ENCODE data around the gene ATAD1.

Gene ATAD1

DNA sequence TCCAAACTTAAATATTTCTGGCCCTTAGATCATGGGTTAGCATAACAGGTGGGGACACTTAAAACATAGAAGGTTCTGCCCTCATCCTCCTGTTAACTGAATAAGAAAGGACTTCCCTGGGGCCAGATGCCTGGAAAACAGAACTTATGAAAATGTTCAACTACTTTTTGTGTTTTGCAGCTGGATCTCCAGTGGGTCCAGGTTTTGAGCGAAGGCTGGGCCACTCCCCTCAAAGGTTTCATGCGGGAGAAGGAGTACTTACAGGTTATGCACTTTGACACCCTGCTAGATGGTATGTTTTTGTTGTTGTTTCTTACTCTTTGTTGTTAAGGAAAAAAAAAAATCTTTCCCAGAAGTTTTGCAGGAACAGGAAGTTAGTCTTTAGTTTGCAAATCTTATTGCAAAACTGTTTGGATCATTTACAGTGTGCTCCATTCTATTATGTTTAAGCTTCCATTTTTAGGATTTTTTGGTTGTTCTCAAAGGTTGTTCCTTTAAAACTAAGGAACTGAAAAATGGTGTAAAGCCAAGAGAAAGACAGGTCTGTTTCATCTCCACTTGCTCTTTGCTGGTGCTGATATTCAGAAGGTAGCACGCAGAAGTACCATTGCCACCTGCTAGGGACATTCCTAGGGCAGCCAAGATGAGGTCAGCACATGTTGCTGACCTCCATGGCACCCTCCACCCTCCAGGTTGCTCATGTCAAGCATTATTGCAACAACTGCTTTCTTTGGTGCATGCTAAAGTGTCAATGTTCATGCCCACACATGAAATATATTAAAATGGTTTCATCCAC, 102.3 kb downstream of the ATAD1 start:
- no peak for DNase-seq (ENCODE audit: low spot score)

DNA sequence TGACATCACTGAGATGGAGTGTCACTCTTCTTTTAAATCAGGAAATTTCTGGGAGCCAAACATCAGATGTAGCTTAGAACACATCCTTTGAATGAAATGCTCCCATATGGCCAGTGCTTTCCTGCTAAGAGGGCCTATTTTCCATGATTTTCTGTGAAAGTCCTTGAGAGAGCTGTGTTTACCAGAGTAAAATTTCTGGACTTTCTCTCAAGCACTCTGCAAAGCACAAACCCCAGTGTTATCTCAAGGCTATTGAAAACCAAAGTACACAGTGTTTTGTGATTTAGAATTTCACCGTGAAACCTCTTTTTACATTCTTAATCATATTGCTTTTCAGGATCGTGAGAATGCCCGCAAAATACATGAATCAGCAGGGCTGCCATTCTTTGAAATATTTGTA, 104.3 kb downstream of the ATAD1 start:
- no peak for DNase-seq (ENCODE audit: low spot score)

DNA sequence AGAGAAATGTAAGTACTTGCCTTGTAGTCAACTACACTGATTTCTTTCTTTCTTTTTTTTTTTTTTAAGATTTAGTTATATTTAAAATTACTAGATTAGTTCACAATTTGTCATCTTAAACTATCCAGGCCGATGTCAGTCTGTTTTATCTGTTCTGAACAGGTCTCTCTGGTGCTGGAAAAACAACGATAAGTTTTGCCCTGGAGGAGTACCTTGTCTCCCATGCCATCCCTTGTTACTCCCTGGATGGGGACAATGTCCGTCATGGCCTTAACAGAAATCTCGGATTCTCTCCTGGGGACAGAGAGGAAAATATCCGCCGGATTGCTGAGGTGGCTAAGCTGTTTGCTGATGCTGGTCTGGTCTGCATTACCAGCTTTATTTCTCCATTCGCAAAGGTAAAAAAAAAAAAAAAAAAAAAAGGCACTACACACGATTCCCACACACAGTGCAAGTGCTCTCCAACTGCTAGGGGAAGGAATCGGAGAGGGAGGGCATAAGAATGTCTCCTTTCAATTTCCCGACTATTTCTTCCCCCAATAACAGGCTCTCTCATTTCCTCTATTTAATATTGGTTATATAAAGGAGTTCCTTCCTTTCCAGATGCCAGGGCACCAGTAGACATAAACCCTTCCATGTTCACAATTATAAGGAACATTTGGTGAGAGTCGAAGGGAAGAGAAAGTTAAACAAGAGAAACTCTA, 105.0 kb downstream of the ATAD1 start:
- no peak for DNase-seq (ENCODE audit: low spot score)

DNA sequence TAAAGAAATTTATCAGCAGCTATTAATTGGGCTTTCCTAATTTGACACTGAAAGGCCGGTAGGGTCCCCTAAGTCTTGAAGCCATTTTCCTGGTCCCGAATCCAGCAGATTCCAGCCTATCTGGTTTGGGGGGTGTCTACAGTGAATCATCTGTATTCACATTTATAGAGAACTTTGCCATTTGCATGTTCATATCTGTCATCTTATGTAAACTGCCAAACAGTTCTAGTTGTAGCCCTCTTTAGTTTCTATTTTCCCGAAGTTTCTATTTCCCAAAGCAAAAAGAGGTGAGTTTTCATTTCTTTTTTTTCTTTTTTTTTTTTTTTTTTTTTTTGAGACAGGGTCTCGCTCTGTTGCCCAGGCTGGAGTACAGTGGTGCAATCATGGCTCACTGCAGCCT, 110.8 kb downstream of the ATAD1 start:
- DNase-seq (ENCODE audit: low spot score): no peak

GRCh38 chr10:87706731-87707130, 111.3 kb downstream of the ATAD1 start:
- DNase-seq (ENCODE audit: low spot score): no peak

DNA sequence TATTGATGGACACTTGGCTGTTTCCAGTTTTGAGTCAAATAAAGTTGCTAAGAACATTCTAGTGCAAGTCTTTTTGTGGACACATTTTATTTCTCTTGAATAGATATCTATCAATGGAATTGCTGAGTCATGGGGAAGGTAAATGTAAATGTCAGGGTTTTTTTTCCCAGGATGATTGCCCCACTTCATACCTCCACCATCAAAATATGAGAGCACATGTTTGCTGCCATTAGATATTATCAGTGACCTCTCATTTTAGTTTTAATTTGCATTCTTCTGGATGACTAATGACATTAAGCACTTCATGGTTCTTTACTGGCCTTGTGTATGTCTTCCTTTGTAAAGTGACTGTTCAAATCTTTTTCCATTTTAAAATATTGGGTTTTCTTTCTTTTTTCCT, 112.7 kb downstream of the ATAD1 start:
- DNase-seq (ENCODE audit: low spot score): no peak

DNA sequence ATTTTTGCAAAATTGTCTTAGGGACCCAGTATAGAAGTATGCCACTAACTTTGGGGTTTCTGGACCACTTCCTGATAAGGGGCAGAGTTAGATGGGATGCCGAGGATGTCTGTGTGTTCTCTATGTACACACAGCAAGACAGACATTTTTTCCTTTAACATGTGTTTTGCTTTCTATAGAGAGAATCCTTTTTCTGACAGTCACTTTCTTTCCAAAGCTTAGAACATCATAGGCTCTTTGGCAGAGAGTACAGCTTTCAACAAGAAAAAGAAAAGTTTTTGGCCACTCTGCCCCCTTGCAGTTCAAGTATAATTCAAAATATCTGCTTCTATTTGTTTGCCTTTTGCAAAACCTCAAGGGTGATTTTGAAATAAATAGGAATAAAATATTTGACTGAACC, 114.3 kb downstream of the ATAD1 start:
- DNase-seq (ENCODE audit: low spot score): no peak

DNA sequence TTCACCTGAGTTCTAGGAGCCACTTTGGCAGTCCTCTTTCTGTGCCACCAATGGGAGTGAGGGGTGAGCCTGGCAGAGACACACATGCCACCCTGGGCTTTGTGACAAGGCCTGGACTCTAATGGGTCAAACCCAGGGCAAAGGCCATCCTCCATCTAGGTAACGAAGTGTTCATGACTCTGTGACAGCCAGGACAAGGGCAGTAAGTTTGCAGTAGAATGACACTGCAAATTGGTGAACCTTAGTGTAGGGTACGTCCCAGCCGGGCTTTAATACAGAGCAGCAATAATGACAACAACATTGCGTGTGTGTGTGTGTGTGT, 115.1 kb downstream of the ATAD1 start:
- DNase-seq (ENCODE audit: low spot score): no peak

- DNase-seq (ENCODE audit: low spot score): no peak
Measured at GRCh38 chr10:87702260-87702972, 115.6 kb downstream of the ATAD1 start.
